ENCODE measurements around the gene PDGFA. TPM values are rescaled to one million over a fixed set of nuclear protein-coding genes. Genes with fewer than 3 reads are reported as not detected.
A peak's percentile ranks its signal among the peaks of the same experiment; 100 is the strongest.

The PDGFA gene
- total RNA-seq, 4 donors from 2014 or later, result 16.2 to 41.6 (median 22.0) TPM

DNA sequence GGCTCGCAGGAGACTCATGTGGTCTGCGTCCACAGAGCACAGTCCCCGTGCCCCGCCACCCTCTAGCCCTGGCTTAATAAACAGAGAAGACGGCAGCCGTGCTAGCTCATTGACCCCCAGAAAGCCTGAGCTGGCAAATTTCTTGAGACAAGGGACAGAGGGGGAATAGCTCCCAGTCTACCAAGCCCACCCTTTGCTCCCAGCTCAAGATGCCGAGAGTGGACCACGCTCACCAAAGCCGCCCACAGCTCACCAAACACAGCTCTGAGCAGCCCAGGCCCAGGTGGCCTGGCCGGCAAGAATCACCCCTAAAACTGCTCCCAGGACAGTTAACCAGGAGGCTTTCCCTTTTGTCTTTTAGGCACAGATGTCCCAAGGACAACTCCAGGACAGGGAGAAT, 5.4 kb downstream of the PDGFA start:
- no peak for DNase-seq (ENCODE audit: low spot score in 2 of 2)
- no peaks in the 10 kb centered on the region for H3K27me3 ChIP-seq
- 90% methylated on average over 7 of the region's 10 CpGs for WGBS
- peak overlapping the region; percentile 22 for H3K27ac ChIP-seq
- H3K4me3 ChIP-seq, result no peak overlapping the region
- H3K4me1 ChIP-seq, result peaks cover 75% of the 10 kb centered on the region
- peaks cover 6% of the 10 kb centered on the region for H3K36me3 ChIP-seq
- no peaks in the 10 kb centered on the region for H3K9me3 ChIP-seq
- TF ChIP-seq, protein P1, sequence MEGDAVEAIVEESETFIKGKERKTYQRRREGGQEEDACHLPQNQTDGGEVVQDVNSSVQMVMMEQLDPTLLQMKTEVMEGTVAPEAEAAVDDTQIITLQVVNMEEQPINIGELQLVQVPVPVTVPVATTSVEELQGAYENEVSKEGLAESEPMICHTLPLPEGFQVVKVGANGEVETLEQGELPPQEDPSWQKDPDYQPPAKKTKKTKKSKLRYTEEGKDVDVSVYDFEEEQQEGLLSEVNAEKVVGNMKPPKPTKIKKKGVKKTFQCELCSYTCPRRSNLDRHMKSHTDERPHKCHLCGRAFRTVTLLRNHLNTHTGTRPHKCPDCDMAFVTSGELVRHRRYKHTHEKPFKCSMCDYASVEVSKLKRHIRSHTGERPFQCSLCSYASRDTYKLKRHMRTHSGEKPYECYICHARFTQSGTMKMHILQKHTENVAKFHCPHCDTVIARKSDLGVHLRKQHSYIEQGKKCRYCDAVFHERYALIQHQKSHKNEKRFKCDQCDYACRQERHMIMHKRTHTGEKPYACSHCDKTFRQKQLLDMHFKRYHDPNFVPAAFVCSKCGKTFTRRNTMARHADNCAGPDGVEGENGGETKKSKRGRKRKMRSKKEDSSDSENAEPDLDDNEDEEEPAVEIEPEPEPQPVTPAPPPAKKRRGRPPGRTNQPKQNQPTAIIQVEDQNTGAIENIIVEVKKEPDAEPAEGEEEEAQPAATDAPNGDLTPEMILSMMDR (IDR thresholded peaks at IDR 0.05), result no peak
- no peak for TF ChIP-seq EP300 (IDR thresholded peaks at IDR 0.05)
- TF ChIP-seq POLR2AphosphoS5 (IDR thresholded peaks at IDR 0.05), result no peak
- no peak for TF ChIP-seq POLR2A (IDR thresholded peaks at IDR 0.05)

DNA sequence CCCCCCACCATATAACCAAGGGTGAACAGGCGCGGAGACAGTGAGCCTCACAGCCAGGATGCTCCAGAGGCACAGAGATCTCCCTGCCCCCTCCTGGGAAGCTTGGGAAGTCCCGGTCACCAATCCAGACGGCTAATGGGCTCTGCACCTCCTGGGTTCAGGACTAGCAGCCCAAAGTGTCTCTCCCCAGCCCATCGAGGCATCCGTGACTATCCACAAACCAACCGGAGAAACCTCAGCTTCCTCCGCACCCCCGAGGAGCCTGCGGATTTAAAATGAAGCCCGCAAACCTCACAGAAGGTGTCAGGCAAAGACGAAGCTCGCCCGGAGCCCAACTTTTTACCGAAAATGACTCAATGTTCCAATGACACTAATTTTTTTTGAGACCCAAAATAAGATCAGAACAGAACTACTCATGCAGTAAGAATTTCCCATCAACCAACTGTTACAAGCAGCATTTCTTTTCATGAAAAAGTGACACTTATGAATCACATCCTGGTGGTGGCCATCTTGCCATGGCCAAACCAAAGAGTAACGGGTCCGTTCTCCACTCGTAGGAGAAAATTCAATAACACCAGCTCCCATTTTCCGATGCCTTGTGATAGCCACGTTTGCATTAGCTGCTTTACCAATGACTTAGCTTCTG, 6.0 kb downstream of the PDGFA start:
- Histone ChIP-seq H3K4me1 (peaks cover 70% of the 10 kb centered on the region), H3K9me3 (no peaks in the 10 kb centered on the region), H3K27ac (peak overlapping the region; percentile 22), H3K4me3 (no peak overlapping the region), H3K36me3 (peaks cover 11% of the 10 kb centered on the region), H3K27me3 (no peaks in the 10 kb centered on the region)
- TF ChIP-seq, protein P1 (IDR thresholded peaks at IDR 0.05), result no peak
- no peak for TF ChIP-seq EP300 (IDR thresholded peaks at IDR 0.05)
- TF ChIP-seq POLR2AphosphoS5 (IDR thresholded peaks at IDR 0.05), result no peak
- TF ChIP-seq POLR2A (IDR thresholded peaks at IDR 0.05), result no peak
- 78% methylated on average over 19 of the region's 20 CpGs for WGBS
- DNase-seq (ENCODE audit: low spot score in 2 of 2), result no peak

DNA sequence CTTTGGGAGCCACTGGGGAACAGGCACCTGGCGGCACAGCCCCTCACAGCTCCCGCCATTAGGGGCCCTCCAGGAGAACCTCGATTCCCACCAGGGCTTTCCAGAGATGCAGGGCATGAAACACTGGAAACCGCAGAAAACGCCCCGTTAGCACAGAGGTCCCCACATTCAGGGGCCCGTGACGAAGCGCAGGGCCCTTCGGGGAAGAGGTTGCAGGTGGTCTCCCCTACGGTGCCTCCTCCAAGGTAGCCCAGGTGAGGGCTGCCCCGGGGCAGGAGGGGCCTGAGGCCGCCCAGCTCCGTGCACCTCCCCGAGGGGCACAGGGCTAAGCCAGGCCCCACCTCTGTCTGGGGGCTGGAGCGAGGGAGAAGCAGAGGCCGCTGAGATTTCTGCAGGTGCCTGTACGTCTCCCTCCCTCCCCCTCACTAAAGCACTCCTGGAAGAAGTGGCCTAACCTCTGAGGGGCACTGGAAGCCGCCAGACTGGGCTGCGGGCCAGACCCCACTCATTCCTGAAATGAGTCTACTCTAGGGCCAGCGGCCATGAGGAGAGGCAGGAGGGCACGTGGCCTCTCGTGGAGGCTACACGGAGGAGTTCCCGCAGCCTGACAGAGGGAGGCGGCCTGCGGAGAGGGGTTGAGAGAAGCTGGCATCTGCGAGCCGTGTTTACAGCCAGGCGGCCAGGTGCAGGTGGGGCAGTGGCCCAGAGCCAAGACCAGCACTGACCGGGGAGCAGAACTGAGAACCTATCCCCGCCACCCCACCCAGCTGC, 6.9 kb downstream of the PDGFA start:
- Histone ChIP-seq H3K27me3 (no peaks in the 10 kb centered on the region), H3K4me1 (peaks cover 61% of the 10 kb centered on the region), H3K36me3 (peaks cover 12% of the 10 kb centered on the region), H3K9me3 (no peaks in the 10 kb centered on the region), H3K4me3 (no peak overlapping the region), H3K27ac (peak overlapping the region; percentile 7)
- DNase-seq (ENCODE audit: low spot score in 2 of 2), result no peak
- TF ChIP-seq EP300 (IDR thresholded peaks at IDR 0.05) (no peak), POLR2AphosphoS5 (IDR thresholded peaks at IDR 0.05) (no peak), POLR2A (IDR thresholded peaks at IDR 0.05) (no peak)
- TF ChIP-seq, protein P1 (IDR thresholded peaks at IDR 0.05), result no peak
- WGBS, result 50% methylated on average over 14 of the region's 32 CpGs

DNA sequence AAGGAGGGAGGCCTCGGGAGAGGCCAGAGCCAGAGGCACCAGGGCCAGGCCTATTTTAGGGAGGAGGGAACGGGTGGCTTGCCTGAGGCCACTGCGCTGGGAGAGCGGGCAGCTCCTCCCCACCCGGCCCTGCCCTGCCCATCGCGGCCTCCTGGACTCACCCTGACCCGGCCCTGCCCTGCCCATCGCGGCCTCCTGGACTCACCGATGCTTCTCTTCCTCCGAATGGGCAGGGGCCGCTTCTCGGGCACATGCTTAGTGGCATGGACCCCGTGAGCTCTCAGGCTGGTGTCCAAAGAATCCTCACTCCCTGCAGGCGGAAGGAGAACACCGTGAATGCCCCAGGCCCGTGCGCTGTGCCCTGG, 7.5 kb downstream of the PDGFA start:
- 14% methylated on average over 2 of the region's 19 CpGs for WGBS
- peaks cover 16% of the 10 kb centered on the region for H3K36me3 ChIP-seq
- no peaks in the 10 kb centered on the region for H3K9me3 ChIP-seq
- H3K27me3 ChIP-seq, result no peaks in the 10 kb centered on the region
- TF ChIP-seq POLR2A (IDR thresholded peaks at IDR 0.05) (no peak), EP300 (IDR thresholded peaks at IDR 0.05) (no peak), POLR2AphosphoS5 (IDR thresholded peaks at IDR 0.05) (no peak)
- TF ChIP-seq, protein P1 (IDR thresholded peaks at IDR 0.05), result no peak
- no peak overlapping the region for H3K4me3 ChIP-seq
- peak overlapping the region; percentile 7 for H3K27ac ChIP-seq
- DNase-seq (ENCODE audit: low spot score in 2 of 2), result no peak
- H3K4me1 ChIP-seq, result peaks cover 57% of the 10 kb centered on the region

DNA sequence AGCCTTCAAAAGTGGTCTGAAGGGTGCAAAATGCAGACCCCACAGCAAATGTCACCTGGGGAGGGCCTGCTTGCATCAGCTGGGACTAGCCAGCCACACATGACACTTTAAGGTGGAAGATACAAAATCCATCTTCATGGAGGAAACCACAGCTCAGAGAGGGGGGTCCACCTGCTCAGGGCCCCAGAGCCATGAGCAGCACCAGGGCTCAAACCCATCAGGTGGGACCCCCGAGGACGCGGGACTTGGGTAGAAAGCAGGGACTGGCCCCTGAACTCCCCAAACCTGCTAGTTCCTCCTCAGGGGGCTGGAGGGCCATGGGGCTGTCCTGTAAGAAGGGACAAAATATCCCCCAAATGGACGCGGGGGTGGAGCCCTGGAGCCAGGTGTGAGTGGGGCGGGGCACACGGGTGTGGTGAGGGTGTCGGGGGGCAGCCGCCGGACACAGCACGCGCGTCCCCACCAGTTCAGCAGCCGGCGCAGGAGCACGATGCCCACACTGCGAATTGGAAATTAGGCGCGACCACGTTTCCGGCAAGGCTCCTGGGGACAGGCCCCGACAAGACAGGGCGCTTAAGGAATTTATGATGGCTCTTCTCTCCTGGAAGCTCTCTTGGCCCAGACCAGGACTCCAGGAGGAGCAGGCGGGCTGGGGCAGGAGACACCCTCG, 8.0 kb downstream of the PDGFA start:
- no peak for DNase-seq (ENCODE audit: low spot score in 2 of 2)
- Histone ChIP-seq H3K27me3 (no peaks in the 10 kb centered on the region), H3K27ac (peak overlapping the region; percentile 24), H3K36me3 (peaks cover 18% of the 10 kb centered on the region), H3K9me3 (no peaks in the 10 kb centered on the region), H3K4me3 (no peak overlapping the region), H3K4me1 (peaks cover 52% of the 10 kb centered on the region)
- WGBS, result 65% methylated on average over 21 of the region's 25 CpGs
- no peak for TF ChIP-seq POLR2A (IDR thresholded peaks at IDR 0.05)
- no peak for TF ChIP-seq POLR2AphosphoS5 (IDR thresholded peaks at IDR 0.05)
- TF ChIP-seq, protein P1 (IDR thresholded peaks at IDR 0.05), result no peak
- TF ChIP-seq EP300 (IDR thresholded peaks at IDR 0.05), result no peak
